ENCODE data around the gene TTC23L.

- TF ChIP-seq CTCF (conservative IDR thresholded peaks at IDR 0.05; ENCODE audit: low read depth, low read length) = no peak
- TF ChIP-seq EZH2 (IDR thresholded peaks at IDR 0.05; ENCODE audit: borderline replicate concordance, low read depth, low read length, poor library complexity, severe bottlenecking) = no peak
These were observed 49.3 kb upstream of the TTC23L start for GRCh38 chr5:34789639-34790038.
